GM21717 (cell line): ENCODE data around the gene PEX11B.
"Not testable (repeated sequence)": the region's sequence is repeated elsewhere in the genome, so short reads cannot be mapped to it uniquely, and the experiment has no call there.

Experiments
- ATAC-seq: cut with Tn5 transposase; IDR thresholded peaks from one replicate; pipeline ENCODE4 v1.9.1; 2021; ENCODE audit warnings: mild to moderate bottlenecking, moderate library complexity; ENCODE audit not compliant: unreplicated experiment

PEX11B gene

DNA sequence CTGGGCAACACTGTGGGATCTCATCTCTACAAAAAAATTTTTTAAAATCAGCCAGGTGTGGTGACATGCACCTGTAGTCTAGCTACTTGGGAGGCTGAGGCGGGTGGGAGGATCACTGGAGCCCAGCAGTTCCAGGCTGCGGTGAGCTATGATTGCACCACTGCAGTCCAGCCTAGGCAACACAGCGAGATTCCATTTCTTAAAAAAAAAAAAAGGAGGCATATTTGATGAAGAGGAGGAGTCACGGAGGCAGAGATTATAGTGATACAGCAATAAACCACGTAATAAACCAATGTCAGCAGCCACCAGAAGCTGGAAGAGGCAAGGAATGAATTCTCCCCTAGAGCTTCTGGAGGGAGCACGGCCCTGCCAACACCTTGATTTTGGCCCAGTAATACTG is 35.3 kb upstream of the PEX11B start:
- ATAC-seq: no peak

DNA sequence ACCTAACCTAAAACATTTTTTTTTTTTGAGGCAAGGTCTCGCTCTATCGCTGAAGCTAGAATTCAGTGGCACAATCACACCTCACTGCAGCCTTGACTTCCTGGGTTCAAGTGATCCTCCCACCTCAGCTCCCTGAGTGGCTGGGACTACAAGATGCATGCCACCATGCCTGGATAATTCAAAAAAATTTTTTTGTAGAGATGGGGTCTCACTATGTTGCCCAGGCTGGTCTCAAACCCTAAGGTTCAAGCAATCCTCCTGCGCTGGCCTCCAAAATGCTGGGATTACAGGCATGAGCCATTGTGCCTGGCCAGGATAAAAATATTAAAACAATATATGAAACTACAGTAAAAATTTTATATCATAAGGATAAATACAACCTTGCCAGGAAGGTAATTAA is 34.4 kb upstream of the PEX11B start:
- ATAC-seq: no peak

DNA sequence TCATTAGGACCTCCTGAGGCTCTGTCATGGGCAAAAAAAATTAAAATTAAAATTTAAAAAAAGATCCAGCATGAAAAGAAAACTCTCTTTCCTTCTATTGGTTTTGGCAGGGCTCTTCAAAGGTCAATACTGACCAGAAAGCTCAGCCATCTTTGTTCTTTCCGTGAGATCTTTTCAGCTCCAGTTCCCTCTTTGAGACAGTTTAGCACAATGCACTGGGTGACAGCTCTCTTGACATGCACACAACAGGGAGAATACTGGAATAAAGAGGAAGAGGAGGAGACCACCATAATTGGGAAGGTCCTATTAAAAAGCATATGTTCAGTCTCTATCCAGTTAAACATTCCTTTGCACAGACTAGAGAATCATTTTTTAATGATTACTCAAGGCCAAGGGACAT is 33.0 kb upstream of the PEX11B start:
- ATAC-seq: no peak

DNA sequence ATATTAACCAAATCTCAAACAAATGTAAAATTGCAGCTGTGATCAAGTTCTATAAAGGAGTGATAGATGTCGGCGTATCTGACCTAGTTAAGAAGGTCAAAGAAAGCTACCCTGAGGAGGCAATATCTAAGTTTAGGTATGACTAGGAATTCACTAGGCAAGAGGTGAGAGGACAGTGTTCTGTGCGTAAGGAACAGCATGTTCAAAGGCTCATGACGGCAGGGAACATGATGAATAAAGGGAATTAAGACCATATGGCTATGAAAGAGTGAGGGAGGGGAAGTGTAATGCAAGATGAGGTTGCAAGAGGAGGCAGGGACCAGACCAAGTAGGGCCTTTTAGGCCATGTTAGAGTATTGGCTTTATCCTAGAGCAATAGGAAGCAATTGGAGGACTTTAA is 30.7 kb upstream of the PEX11B start:
- ATAC-seq: no peak

DNA sequence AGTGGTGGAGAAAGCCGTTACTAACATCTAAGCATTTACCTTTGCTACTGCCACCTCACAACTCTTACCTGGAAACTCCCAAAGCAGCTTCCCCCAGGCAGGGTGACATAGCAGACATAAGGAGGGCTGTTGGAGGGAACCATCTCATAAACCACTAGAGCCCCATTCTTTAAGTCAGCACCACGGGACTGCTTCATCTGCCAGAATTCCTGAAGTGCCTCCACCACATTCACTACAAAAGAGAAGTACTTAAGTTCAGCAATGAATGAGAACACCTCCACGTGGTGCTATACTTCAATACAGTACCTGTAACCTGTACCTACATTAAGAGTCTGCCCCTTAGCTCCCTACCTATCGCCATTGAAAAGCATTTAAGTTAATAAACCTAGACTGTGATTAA is 29.0 kb upstream of the PEX11B start:
- no peak for ATAC-seq

DNA sequence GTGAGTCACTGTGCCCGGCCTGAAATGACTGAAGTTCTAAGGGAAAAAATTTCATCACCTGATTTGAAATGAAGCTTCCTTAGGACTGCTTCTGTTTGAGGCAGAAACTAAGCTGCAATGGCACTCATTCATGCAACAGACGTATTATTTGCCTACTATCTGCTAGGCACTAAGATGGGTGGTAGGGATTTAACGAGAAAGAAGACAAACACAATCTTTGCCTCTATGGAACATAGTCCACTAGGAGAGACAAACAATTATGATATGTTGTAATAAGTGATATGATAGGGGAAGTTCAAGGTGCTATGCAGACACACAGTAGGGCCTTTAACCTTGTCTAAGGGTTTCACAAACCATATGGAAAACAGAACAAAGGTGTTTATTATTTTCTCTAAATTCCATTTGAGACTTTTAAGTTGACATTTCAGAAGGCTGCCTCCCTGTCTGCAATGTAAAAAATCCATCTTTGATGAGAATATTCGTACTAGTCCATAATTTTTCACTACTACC is 28.0 kb upstream of the PEX11B start:
- no peak for ATAC-seq

DNA sequence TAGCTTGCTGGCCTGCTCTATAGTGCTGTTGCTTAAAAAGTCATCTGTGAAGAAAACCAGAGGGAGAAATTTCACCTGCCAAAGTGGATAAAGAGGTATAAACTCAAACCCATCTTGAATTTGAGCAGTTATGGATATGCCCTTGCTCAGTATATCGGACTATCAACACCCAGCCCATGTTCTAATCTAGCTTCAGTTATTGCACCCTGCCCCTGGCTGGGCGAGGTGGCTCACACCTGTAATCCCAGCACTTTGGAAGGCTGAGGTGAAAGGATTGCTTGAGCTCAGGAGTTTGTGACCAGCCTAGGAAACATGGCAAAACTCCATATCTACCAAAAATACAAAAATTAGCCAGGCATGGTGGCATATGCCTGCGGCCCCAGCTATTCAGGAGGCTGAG is 26.0 kb upstream of the PEX11B start:
- no peak for ATAC-seq

DNA sequence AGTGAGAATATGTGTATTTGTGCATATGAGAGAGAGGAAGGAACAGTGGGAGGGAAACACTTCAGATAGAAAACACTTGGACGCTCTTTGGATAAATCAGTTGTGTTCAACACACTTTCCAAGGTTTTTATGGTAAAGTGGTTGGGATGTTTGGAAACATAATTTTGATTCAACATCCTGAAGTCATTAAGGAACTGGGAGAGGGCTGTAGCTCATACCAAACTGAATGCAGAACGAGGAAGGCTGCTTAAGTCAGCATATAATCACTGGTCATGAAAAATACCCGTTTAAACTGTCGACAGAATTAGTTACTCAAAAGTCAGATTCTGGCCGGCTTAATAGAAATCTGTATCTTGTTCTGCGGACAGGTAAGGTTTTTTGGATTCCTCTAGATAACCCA is 24.4 kb upstream of the PEX11B start:
- ATAC-seq: no peak

DNA sequence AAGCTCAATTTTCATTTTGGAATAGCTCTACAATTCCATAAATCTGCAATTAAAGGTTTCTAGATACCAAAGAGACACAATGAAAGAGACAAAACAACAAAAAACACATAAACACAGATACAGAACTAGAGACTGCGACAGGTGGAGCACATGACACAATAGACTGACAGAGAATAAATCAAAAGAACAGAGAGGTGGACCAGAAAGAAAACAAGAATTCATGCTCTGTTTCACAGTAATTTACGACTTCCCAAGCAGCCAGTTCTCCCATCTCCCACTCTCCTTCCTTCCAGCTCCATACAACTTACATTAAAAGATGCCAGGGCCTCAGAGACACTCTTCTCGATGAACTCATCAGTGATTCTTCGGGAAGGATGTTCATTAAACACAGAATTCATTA is 23.9 kb upstream of the PEX11B start:
- no peak for ATAC-seq

DNA sequence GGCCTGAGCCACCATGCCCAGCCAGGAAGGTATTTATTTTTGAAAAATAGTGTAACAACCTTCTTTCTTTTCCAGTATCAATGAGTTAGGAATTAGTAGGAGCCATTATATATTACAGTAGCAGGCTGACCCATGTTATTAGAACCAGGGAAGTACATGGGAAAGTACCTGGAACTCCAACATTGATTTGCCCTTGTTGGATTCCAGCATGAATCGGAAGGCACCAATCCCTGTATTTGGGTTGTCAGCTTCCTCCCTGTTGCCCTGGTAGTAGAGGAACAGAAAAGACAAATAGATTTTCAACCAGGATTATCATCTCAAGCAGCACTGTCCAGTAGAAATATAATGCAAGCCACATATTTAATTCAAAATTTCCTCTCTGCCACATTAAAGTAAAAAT is 18.9 kb upstream of the PEX11B start:
- ATAC-seq: no peak

DNA sequence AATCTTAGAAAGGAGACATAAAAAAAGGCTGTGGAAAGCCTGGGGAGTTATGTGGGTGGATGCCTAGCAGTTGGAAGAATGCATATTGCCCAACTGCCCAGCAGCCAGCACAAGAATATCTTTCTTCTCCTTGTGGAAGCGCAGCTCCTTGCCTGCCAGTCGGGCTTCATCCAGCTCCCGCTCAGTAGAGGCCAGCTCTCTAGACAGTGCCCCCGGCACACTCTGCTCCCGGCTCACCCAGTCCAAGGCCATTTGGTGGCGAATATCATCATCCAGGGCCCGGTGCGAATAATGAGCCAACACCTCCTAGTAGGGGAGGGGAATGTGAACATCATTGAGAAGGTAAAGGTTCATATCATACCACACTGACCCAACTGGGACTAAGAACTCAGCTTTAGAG is 17.7 kb upstream of the PEX11B start:
- no peak for ATAC-seq

DNA sequence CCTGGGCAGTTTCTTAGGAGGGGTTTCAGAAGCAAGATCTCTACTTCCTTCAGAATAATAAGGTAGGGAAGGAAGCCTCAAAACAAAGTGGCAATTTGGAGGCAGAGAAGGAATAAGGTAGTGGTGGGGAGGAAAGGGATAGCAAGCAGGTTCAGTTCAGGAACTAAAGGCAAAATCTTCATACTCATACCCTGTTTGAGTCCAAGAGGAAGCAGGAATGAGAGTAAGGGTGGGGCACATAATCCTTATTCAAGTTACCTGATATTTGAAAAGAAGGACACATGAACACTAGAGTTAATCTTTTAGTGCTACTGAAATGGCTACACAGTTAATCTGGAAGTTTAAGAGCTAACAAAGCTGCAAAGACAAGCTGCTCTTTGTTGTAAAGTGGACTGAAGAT is 17.2 kb upstream of the PEX11B start:
- ATAC-seq: no peak

DNA sequence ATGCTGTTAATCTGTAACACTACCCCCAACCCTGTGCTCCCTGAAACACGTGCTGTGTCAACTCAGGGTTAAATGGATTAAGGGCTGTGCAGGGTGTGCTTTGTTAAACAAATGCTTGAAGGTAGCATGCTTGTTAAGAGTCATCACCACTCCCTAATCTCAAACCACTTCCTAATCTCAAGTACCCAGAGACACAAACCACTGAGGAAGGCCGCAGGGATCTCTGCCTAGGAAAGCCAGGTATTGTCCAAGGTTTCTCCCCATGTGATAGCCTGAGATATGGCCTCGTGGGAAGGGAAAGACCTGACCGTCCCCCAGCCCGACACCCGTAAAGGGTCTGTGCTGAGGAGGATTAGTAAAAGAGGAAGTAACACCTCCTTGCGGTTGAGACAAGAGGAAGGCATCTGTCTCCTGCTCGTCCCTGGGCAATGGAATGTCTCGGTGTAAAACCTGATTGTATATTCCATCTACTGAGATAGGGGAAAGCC is 14.0 kb upstream of the PEX11B start:
- ATAC-seq: not testable (repeated sequence)

DNA sequence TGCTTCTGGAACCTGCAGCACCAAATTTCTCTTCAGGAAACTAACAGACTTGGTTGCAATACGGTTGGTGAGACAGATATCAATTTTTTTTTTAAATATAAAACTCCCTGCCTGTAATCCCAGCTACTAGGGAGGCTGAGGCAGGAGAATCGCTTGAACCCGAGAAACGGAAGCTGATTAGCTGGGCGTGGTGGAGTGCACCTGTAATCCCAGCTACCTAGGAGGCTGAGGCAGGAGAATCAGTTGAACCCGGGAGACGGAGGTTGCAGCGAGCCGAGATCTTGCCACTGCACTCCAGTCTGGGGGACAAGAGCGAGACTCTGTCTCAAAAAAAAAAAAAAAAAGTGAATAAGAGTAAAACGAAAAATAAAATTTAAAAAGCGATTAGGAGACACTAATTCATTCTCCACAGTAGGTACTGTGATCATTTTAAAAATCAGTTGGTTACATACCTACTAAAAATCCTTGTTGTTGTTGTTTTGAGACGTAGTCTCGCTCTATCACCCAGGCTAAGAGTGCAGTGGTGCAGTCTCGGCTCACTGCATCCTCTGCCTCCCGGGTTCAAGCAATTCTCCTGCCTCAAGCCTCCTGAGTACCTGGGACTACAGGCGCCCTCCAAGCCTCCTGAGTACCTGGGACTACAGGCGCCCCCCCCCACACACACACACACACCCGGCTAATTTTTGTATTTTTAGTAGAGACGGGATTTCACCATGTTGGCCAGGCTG is 9.6 kb upstream of the PEX11B start:
- no peak for ATAC-seq

DNA sequence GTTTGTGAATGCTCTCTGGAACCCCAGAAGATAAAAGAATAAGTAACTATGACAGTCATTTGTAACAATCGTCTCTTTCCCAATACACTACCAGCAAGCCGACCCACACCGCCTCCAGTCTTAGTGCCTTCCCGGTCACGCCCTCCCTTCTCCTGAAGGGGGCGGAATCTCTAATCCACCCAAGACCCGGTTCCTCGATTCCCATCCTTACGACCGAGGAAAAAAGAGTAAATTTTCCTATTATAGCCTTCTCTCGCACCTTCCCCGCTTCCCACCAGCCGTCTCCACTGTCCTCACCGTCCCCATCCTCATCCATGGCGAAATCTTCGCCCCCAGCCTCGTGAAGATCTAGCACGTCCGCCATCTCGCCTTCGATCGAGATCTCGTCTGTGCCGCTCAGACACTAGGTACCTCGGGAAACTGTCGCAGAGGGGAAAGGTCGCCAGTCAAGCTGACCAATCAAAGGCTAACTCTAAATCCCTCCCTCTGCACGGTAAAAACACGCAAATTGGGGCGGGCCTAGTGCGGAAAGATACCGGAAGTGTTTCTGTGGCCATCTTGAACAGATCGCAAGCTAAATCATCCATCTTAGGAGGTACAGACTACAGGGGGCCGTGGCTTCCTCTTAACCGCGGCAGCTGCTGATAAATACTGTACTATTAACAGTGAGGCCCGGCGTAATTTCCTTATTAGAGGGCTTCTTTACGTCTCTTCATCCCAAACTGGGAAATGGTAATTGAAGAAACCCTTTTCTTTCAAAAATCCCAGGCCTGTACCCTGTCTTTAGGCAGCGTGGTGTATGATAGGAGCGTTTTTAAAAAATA is 8.8 kb upstream of the PEX11B start, which contains the start of gene RBM8A:
RBM8A (minus strand) TSS at position 422 of the 824 bp plus-strand sequence; CDS start at position 364, 58 bp downstream.
- peak; percentile 88 for ATAC-seq

DNA sequence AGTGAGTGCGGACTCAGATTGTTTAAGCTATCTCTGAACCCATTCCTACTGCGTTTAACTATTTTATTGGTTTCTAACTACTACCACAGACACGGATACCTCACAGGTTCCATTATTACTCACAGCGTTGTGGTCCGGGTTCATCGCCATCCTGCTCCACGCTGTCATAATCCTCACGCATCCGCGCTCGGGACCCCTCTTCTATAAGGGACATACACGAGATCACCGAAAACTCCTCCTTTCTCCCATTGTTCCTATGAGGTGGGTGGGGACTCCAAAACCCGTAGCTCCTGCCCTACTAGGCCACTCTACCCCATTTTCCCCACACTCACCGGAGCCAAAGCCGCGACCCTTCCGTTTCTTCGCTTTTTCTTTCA is 8.2 kb upstream of the PEX11B start:
- ATAC-seq: peak; percentile 1

DNA sequence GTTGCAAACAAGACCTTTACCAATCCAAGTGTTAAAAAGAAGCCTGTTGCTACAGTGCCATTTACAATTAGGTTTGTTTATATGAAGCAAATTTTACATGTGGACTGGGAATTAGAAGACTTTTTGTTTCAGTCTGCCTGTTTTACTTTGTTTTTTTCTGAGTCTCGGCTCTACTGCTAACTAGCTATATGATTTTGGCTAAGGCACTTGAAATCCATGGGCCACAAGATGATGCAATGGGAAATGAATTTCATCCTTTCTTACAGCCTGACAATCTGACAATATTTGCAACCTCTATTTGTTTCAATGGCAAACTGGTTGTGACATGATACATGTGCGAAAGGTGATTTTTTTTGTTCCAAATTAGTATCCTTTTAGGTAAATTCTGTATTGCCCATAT is 3.7 kb upstream of the PEX11B start:
- no peak for ATAC-seq

DNA sequence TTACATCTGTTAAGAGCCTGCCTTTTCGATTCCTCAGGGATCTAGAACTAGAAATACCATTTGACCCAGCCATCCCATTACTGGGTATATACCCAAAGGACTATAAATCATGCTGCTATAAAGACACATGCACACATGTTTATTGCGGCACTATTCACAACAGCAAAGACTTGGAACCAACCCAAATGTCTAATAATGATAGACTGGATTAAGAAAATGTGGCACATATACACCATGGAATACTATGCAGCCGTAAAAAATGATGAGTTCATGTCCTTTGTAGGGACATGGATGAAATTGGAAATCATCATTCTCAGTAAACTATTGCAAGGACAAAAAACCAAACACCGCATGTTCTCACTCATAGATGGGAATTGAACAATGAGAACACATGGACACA is 1.8 kb upstream of the PEX11B start:
- ATAC-seq: not testable (repeated sequence)

DNA sequence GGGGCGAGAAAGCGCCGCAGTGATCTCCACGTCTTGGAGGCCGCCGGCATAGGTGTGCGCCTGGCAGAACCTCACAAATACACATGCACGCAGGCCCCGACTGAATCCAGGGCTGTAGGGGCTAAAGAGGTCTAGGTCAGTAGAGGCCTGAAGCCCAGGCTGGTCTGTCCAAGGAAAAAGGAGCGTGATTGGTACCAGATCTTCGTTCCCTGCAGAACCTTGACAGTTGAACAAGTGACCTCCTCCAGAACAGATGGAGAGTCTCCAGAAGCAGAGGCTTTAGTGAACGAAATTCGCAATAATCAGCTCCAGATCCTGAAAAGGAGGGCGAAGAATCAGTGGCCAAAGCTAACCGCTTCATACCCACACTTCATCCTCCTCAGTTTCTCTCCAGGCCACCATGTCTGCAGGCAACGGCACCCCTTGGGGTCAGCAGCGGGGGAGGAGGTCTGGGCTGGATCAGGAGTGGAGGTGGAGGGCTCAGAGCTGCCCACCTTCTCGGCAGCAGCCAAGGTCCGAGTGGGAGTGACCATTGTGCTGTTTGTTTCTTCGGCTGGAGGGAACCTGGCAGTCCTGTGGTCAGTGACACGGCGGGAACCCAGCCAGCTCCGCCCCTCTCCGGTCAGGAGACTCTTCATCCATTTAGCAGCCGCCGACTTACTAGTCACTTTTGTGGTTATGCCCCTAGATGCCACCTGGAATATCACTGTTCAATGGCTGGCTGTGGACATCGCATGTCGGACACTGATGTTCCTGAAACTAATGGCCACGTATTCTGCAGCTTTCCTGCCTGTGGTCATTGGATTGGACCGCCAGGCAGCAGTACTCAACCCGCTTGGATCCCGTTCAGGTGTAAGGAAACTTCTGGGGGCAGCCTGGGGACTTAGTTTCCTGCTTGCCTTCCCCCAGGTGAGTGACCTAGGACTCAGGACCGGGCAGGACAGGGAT is 749 bp upstream of the PEX11B start:
- ATAC-seq: no peak

DNA sequence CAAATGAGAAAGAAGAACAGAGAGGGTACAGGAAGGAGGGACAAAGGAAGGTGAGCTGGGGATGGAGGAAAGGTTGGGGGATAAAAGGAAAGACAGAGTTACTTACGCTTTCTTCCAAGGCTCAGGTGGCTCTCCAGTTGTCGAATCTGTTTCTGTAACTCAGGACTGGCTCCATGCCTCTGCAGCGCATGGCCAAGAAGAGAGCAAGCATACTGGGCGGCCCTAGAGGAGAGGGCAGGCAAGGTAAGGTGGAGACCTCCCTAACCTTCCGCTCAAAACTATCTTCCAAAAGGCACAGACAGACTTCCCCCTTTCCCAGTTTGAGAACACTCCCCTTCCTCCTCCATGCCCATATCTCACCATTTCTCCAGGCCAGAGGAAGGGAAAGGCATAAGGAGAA is 922 bp downstream of the PEX11B start:
- ATAC-seq: no peak

DNA sequence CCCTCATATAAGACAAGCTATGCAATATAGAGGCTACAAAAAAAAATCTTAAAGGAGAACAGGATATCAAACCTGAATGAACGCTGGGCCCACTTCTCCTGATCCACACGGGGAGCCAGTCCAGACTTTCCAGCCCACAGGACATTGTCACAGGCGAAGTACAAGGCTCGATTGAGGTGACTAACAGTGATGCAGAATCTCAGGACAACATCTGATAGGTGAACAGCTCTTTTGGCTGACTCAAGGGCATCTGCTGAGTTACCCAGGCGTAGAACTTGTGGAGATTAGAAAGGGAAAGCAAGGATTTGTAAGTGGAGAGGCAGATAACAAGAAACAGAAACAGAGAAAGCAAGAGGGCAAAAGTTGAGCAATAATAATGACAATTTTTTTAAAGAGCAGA is 1.8 kb downstream of the PEX11B start:
- ATAC-seq: no peak
